ENCODE data around the gene HNRNPL.
"Not testable (repeated sequence)": the region's sequence is repeated elsewhere in the genome, so short reads cannot be mapped to it uniquely, and the experiment has no call there.

Gene HNRNPL

DNA sequence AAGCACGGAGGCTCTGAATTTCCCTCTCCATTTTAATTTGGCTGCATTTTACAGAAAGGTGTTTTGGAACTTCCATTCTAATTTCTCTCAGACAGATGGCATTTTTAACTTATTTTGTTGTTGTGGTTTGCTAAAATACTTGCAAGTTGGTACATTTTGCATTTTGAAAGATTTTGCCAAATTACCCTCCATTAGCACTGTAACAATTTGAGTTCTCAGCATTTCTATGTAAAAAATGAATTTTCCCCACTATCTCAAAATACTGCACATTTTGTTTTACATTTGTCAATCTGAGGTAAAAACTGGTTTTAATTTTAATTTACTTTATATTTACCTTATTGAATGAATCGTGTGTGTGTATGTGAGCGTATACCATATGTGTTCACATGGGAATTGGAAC, 7.0 kb upstream of the HNRNPL start:
- no peak for DNase-seq (ENCODE audit: low read depth)
- TF ChIP-seq, protein P1, sequence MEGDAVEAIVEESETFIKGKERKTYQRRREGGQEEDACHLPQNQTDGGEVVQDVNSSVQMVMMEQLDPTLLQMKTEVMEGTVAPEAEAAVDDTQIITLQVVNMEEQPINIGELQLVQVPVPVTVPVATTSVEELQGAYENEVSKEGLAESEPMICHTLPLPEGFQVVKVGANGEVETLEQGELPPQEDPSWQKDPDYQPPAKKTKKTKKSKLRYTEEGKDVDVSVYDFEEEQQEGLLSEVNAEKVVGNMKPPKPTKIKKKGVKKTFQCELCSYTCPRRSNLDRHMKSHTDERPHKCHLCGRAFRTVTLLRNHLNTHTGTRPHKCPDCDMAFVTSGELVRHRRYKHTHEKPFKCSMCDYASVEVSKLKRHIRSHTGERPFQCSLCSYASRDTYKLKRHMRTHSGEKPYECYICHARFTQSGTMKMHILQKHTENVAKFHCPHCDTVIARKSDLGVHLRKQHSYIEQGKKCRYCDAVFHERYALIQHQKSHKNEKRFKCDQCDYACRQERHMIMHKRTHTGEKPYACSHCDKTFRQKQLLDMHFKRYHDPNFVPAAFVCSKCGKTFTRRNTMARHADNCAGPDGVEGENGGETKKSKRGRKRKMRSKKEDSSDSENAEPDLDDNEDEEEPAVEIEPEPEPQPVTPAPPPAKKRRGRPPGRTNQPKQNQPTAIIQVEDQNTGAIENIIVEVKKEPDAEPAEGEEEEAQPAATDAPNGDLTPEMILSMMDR (IDR thresholded peaks at IDR 0.05; ENCODE audit: control insufficient read depth, insufficient read depth, low read depth, low read length, missing control alignments), result no peak
- H3K4me3 ChIP-seq (ENCODE audit: control insufficient read depth, low read depth, low read length), result no peak overlapping the region

DNA sequence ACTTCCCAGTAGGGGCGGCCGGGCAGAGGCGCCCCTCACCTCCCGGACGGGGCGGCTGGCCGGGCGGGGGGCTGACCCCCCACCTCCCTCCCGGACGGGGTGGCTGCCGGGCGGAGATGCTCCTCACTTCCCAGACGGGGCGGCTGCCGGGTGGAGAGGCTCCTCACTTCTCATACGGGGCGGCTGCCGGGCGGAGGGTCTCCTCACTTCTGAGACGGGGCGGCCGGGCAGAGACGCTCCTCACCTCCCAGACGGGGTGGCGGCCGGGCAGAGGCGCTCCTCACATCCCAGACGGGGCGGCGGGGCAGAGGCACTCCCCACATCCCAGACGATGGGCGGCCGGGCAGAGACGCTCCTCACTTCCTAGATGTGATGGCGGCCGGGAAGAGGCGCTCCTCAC, 6.0 kb upstream of the HNRNPL start:
- not testable (repeated sequence) for H3K4me3 ChIP-seq (ENCODE audit: control insufficient read depth, low read depth, low read length); DNase-seq (ENCODE audit: low read depth)

DNA sequence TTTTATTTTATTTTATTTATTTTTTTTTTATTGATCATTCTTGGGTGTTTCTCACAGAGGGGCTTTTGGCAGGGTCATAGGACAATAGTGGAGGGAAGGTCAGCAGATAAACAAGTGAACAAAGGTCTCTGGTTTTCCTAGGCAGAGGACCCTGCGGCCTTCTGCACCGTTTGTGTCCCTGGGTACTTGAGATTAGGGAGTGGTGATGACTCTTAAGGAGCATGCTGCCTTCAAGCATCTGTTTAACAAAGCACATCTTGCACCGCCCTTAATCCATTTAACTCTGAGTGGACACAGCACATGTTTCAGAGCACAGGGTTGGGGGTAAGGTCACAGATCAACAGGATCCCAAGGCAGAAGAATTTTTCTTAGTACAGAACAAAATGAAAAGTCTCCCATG, 5.2 kb upstream of the HNRNPL start:
- not testable (repeated sequence) for DNase-seq (ENCODE audit: low read depth); H3K4me3 ChIP-seq (ENCODE audit: control insufficient read depth, low read depth, low read length)

DNA sequence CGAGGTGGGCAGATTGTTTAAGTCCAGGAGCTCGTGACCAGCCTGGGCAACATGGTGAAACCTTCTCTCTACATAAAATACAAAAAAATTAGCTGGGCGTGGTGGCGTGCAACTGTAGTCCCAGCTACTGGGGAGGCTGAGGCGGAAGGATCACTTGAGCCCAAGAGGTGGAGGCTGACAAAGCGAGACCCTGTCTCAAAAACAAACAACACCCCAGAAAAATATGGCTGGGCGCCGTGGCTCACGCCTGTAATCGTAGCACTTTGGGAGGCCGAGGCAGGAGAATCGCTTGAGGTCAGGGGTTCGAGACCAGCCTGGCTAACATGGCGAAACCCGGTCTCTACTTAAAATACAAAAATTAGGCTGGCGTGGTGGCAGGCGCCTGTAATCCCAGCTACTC, 3.4 kb upstream of the HNRNPL start:
- TF ChIP-seq, protein P1 (IDR thresholded peaks at IDR 0.05; ENCODE audit: control insufficient read depth, insufficient read depth, low read depth, low read length, missing control alignments), result no peak
- no peak for DNase-seq (ENCODE audit: low read depth)
- H3K4me3 ChIP-seq (ENCODE audit: control insufficient read depth, low read depth, low read length), result peak overlapping the region; percentile 79

DNA sequence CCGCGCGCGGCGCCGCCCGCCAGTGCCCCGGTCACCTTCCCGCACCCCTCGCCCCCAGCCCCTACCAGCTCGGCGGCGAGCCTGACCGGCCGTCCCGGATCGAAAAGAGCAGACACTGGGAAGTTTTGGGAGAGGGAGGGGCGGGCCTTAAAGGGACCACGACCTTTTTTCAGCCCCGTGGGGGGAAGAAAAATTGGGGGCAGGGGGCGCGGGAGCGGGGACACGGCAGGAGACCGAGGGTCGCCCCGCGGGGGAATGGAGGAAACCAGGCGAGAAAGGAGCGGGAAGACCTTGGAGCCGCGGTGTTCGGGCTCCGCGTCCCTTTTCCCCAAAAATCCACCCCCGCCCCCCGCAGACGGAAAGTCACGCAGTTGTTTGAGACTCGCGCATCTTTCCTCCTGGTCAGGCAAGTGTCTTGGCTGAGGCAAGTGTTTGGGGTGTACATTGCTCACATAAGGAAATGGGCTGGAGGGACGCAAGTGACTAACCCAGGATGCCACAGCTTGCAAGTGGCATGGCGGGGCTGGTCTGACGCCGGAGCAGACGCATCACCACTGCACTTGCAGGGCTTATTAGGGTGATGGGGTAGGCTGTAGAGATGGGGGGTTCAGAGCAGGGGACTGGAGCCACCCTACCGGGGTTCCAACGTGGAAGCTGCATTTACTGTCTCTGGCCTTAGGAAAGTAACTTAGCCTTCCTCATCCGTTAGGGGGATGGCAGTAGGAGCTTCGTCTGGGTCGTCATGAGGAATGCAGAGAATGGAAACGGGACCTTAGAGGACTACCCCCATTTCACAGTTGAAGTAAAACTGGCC, 2.7 kb upstream of the HNRNPL start:
- H3K4me3 ChIP-seq (ENCODE audit: control insufficient read depth, low read depth, low read length), result peak overlapping the region; percentile 79
- no peak for DNase-seq (ENCODE audit: low read depth)
- TF ChIP-seq, protein P1 (IDR thresholded peaks at IDR 0.05; ENCODE audit: control insufficient read depth, insufficient read depth, low read depth, low read length, missing control alignments), result no peak

DNA sequence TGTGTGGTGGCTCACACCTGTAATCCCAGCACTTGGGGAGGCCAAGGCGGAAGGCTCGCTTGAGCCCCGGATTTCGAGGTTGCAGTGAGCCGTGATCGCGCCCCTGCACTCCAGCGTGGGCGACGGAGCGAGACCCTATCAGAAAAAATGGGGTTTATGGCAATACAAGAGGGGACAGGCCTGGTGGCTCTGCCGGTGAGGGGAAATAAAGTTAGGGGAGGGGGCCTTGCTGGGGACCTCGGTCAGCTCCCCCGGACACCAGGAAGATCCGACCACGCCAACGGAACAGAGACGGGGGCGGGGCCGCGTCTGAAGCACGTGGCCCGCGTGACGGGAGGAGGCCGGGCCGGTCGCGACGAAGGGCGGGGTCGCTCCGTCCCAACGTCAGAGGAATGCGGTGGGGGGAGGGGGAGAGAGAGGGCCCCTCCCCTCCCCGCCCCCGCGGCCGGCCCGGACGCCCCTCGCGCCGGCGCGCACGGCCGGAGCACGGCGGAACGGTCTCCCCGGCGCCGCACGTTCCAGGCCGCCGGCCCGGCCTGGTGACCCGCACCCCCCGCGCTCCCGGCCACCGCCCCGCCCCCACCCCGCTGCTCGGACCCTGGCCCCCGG, 1.9 kb upstream of the HNRNPL start:
- TF ChIP-seq, protein P1 (IDR thresholded peaks at IDR 0.05; ENCODE audit: control insufficient read depth, insufficient read depth, low read depth, low read length, missing control alignments), result no peak
- DNase-seq (ENCODE audit: low read depth), result peak; percentile 62
- H3K4me3 ChIP-seq (ENCODE audit: control insufficient read depth, low read depth, low read length), result peak overlapping the region; percentile 79

DNA sequence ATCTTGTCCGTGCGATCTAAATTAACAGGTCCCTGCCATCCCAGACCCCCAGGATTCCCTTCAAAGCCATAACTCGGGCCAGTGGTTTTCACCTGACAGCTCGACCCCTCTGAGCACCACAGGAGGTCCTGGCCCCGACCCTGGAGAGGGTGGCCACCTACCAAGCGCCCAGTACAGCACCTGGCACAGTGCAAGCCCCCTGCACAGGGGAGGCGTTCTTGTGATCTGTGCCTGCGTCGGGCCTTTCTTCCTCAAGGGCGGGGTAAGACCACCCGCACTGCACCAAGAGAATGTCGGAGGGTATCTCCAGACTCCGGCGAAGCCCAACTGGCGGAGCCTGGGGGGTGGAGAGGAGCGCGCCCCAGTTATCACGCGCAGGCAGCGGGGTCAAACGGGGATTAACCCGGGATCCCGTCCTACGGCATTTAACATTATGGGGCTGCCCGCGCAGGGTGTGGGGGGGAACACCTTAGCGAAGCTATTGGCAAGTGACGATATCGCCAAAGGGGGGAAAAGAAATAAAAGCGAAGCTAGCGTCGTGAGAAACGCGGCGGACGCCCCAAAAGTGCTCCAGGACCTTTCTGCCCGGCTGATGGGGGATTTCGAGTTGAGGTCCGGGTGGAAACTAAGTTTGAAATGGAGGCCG, 1.3 kb upstream of the HNRNPL start:
- peak overlapping the region; percentile 55 for H3K4me3 ChIP-seq (ENCODE audit: control insufficient read depth, low read depth, low read length)

More for the DNA sequence above, 1.3 kb upstream of the HNRNPL start:
- no peak for DNase-seq (ENCODE audit: low read depth)
- TF ChIP-seq, protein P1 (IDR thresholded peaks at IDR 0.05; ENCODE audit: control insufficient read depth, insufficient read depth, low read depth, low read length, missing control alignments), result no peak

Data from AG09309 (cell line).